T-helper 1 cell treated with Interleukin-12 subunit alpha and Interleukin-12 subunit beta and Interleukin-4 antibody, amounts not matched to agents 30 ng/mL and 1 ng/mL, for 36 hours (primary cell): ENCODE measurements around the gene NFKB1. TPM values are rescaled to one million over a fixed set of nuclear protein-coding genes. Genes with fewer than 3 reads are reported as not detected.
"Not testable (repeated sequence)": the region's sequence is repeated elsewhere in the genome, so short reads cannot be mapped to it uniquely, and the experiment has no call there.

Experiments used
- intact Hi-C: fragments of 100-400 bp; cut with micrococcal nuclease; formaldehyde crosslinking; loops from one replicate; pipeline ENCODE4 v1.15.1; 2024
- total RNA-seq: library from RNA; stranded (reverse); gene quantifications from 2 replicates; pipeline ENCODE4 v1.2.3, GENCODE V29; 2022

NFKB1 gene
- total RNA-seq, 1 donor from 2014 or later = 141 TPM

GRCh38 chr4:102616636-102617035 is 115.5 kb downstream of the NFKB1 start:
- intact Hi-C loops = no loop called here

- intact Hi-C loops = not testable (repeated sequence)
These were observed 117.9 kb downstream of the NFKB1 start for GRCh38 chr4:102619021-102619420.

- intact Hi-C loops = loop anchor here (1.0 to 10.0 kb wide), 2 partner anchors 365 to 389 kb away; no protein-coding TSS in a partner anchor
These were observed 118.8 kb downstream of the NFKB1 start for GRCh38 chr4:102619776-102620631.

GRCh38 chr4:102620697-102621497 is 119.7 kb downstream of the NFKB1 start:
- intact Hi-C loops = loop anchor here (1.0 to 10.0 kb wide), 2 partner anchors 366 to 388 kb away; no protein-coding TSS in a partner anchor

GRCh38 chr4:102623622-102624021 is 122.5 kb downstream of the NFKB1 start:
- intact Hi-C loops = loop anchor here (2.0 to 10.0 kb wide), 3 partner anchors 25 to 475 kb away; partner anchors contain the start of gene BDH2

GRCh38 chr4:102624505-102624904 is 123.3 kb downstream of the NFKB1 start:
- intact Hi-C loops = loop anchor here (2.0 to 10.0 kb wide), 3 partner anchors 26 to 474 kb away; partner anchors contain the start of gene BDH2

GRCh38 chr4:102625232-102625930 is 124.2 kb downstream of the NFKB1 start:
- intact Hi-C loops = loop anchor here (1.0 to 10.0 kb wide), 12 partner anchors 27 to 473 kb away; partner anchors contain the start of genes BDH2, MANBA and SLC39A8

GRCh38 chr4:102627831-102628523 is 126.8 kb downstream of the NFKB1 start:
- intact Hi-C loops = loop anchor here (5.0 to 10.0 kb wide), 2 partner anchors 134 to 373 kb away; partner anchors contain the start of gene MANBA

DNA sequence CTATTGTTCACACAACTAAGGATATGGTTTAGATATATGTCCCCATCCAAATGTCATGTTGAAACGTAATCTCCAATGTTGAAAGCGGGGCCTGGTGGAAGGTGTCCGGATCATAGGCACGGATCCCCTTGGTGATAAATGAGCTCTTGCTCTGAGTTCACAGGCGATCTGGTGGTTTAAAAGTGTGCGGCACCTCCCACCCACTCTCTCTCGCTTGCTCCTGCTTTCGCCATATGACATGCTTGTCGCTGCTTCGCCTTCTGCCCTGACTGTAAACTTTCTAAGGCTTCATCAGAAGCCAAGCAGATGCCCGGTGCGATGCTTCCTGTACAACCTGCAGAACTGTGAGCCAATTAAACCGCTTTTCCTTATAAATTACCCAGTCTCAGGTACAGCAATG is 128.5 kb downstream of the NFKB1 start:
- intact Hi-C loops = loop anchor here (5.0 to 10.0 kb wide), 2 partner anchors 133 to 375 kb away; partner anchors contain the start of gene MANBA

- intact Hi-C loops = no loop called here
These were observed 130.5 kb downstream of the NFKB1 start for GRCh38 chr4:102631616-102632015.

DNA sequence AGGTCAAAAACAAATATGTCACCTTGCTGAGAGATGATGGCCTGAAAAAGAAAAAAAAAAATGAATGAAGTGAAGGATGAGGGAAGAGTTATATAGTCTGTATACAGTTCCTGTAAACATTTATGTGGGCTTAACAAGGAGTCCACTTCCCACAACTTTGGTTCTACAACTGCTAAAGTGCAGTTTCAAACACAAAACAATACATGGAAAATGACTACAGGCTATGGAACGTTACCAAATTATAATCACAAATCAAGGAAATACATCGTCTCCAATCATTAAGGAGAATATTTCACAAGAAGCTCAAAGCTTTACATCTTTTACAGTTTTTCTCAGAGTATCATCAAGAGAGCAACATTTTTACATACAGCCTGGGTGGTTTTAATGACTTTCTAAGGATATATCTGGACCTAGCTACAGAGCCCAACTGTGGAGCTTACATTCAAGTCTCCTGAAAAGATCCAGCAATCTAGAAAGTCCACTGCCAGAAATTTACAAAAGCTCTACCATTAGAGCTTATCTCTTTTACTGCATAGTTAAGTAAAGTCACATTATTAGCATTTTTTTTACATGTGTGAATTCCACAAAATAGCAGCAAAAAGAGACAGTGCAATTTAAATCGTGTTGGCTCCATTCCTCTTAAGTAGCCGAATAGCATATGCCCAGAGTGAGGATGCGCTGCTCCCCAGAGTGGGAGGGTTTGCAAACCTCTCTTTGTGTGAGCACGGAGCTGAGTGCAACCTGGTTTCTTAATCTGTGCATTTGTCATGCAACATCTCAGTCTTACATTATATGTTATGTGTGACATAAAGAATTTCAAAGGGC is 131.3 kb downstream of the NFKB1 start:
- intact Hi-C loops = loop anchor here (1.0 kb wide), 1 partner anchor 12 kb away; no protein-coding TSS in a partner anchor

GRCh38 chr4:102633100-102633499 is 131.9 kb downstream of the NFKB1 start:
- intact Hi-C loops = loop anchor here (1.0 kb wide), 1 partner anchor 11 kb away; no protein-coding TSS in a partner anchor

GRCh38 chr4:102637391-102637790 is 136.2 kb downstream of the NFKB1 start:
- intact Hi-C loops = no loop called here

GRCh38 chr4:102638621-102639020 is 137.5 kb downstream of the NFKB1 start:
- intact Hi-C loops = no loop called here

DNA sequence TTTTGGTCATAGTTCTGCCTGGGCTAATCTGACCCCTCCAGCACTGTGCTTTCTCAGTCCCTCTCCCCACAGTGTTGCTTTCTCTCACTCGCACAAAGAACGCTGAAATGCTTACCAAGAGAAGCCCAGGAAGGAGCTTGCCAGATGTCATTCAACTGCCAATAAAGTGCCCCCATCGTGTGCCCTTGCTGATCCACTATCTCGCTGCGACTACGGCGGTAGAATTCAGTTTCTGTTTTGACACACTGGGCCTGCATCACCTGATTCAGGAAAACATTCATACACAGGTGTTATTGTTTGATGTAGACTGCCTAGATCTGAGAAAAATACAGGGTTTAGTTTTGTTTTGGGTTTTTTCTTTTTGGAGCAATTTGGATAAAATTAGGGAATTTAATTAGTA is 138.4 kb downstream of the NFKB1 start:
- intact Hi-C loops = no loop called here

DNA sequence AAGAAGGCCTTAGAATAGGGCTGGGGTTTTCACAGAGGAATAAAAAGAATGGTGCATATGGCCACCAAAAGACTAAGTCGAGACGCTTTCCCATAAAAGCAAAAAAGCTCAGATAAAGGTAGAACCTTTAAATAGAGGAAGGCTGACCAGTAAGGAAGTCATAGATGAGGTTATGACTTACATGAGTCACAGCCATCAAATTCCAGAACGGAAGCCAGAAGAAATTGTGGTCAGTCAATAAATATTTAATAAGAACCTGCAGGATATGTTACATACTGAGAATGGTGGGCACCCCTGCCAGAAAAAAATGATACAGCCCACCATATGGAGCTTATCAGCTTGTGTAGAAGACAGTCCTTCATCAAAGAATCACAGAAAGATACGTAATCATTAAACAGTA is 139.5 kb downstream of the NFKB1 start:
- intact Hi-C loops = no loop called here

- intact Hi-C loops = no loop called here
These were observed 140.6 kb downstream of the NFKB1 start for GRCh38 chr4:102641793-102642192.

- intact Hi-C loops = no loop called here
These were observed 141.6 kb downstream of the NFKB1 start for GRCh38 chr4:102642631-102643298.

GRCh38 chr4:102647117-102647516 is 146.0 kb downstream of the NFKB1 start:
- intact Hi-C loops = no loop called here
